CD4-positive, alpha-beta T cell (primary cell): ENCODE results near the gene MRAS. TPM values are rescaled to one million over a fixed set of nuclear protein-coding genes. Genes with fewer than 3 reads are reported as not detected.

Source experiments
- ATAC-seq: fragments of 200-7000 bp; cut with Tn5 transposase; one replicate; pipeline ENCODE4 v1.10.0; 2022; ENCODE audit warnings: mild to moderate bottlenecking; ENCODE audit not compliant: poor library complexity
- CTCF ChIA-PET: fragments of 350-600 bp; sonication (Branson Sonifier 250); formaldehyde crosslinking; loops from one replicate; lab custom pipeline; 2021; ENCODE audit warnings: antibody characterized with exemption, inconsistent platforms; lab: Charles Lee
- POLR2A ChIA-PET: fragments of 350-600 bp; sonication (Branson Sonifier 250); formaldehyde crosslinking; loops from one replicate; lab custom pipeline; 2021; ENCODE audit warnings: antibody characterized with exemption, inconsistent platforms; lab: Charles Lee
- DNase-seq, 14 experiments: peaks; one replicate each; pipeline ENCODE4 v3.0.0-alpha.2; 2013 to 2020; ENCODE audit warnings: mixed read lengths in 2 of 14
- H3K27ac ChIP-seq, 2 donors: one replicate each; pipeline versions ENCODE4 v1.5.1 to v1.7.0; 2013; ENCODE audit warnings: low read length in 2 of 2, low read depth in 1 of 2, mild to moderate bottlenecking in 1 of 2
- H3K27me3 ChIP-seq, 2 experiments: 1 replicate in 1 of 2; 2 replicates in 1 of 2; pipeline versions ENCODE4 v1.6.1 to v1.7.0; 2013; ENCODE audit warnings: low read length in 2 of 2, control low read depth in 1 of 2, mild to moderate bottlenecking in 1 of 2, moderate library complexity in 1 of 2; ENCODE audit not compliant: insufficient read depth in 2 of 2, control insufficient read depth in 1 of 2
- H3K36me3 ChIP-seq: one replicate; pipeline ENCODE4 v1.6.1; 2013; ENCODE audit warnings: low read length, control low read depth; ENCODE audit not compliant: insufficient read depth
- H3K4me1 ChIP-seq: one replicate; pipeline ENCODE4 v1.6.1; 2013; ENCODE audit warnings: low read length, control low read depth; ENCODE audit not compliant: insufficient read depth
- H3K4me3 ChIP-seq: one replicate; pipeline ENCODE4 v1.5.1; 2013; ENCODE audit warnings: mild to moderate bottlenecking, low read length, moderate library complexity
- H3K9me3 ChIP-seq, 2 experiments: 1 replicate in 1 of 2; 2 replicates in 1 of 2; pipeline versions ENCODE4 v1.6.1 to v1.7.0; 2013; ENCODE audit warnings: low read length in 2 of 2, mild to moderate bottlenecking in 2 of 2, control low read depth in 1 of 2, moderate library complexity in 1 of 2; ENCODE audit not compliant: control insufficient read depth in 1 of 2, insufficient read depth in 1 of 2
- H3K27ac Mint-ChIP-seq: one replicate; pipeline ENCODE4 v1.8.0; 2020; ENCODE audit warnings: mixed read lengths
- H3K27me3 Mint-ChIP-seq: one replicate; pipeline ENCODE4 v1.8.0; 2021; ENCODE audit warnings: mixed read lengths
- H3K36me3 Mint-ChIP-seq: one replicate; pipeline ENCODE4 v1.8.0; 2021; ENCODE audit warnings: low read depth, mixed read lengths
- H3K4me1 Mint-ChIP-seq: one replicate; pipeline ENCODE4 v1.8.0; 2021; ENCODE audit warnings: low read depth, mixed read lengths
- H3K4me3 Mint-ChIP-seq: one replicate; pipeline ENCODE4 v1.8.0; 2020; ENCODE audit warnings: mild to moderate bottlenecking, mixed read lengths
- H3K9me3 Mint-ChIP-seq: one replicate; pipeline ENCODE4 v1.8.0; 2020; ENCODE audit warnings: mixed read lengths
- CTCF ChIP-seq: fragments of 200-600 bp; IDR thresholded peaks from one replicate; pipeline ENCODE4 v1.8.0; 2022; ENCODE audit warnings: antibody characterized with exemption, mild to moderate bottlenecking
- intact Hi-C, 2 experiments: fragments of 100-400 bp; cut with DNase I in 1 of 2; cut with micrococcal nuclease in 1 of 2; formaldehyde crosslinking; loops; one replicate each; pipeline versions ENCODE4 v1.15.1 to v1.9.0; 2023 to 2025; cut with DNase I, micrococcal nuclease
- total RNA-seq, 174 experiments: library from RNA in 2 of 174; stranded (reverse) in 2 of 174; gene quantifications; one replicate each; pipeline ENCODE4 v1.2.3 and lab custom pipeline; 2021 to 2026

Gene MRAS
- total RNA-seq, 2 experiments from 2014 or later, result 0.45 to 0.47 TPM

GRCh38 chr3:138328341-138328740, 20.0 kb upstream of the MRAS start:
- no peak for TF ChIP-seq CTCF
- Histone ChIP-seq H3K9me3 (no peaks in the 10 kb centered on the region), H3K27me3 (no peaks in the 10 kb centered on the region), H3K27ac (no peak overlapping the region), H3K36me3 (no peaks in the 10 kb centered on the region), H3K4me3 (no peak overlapping the region), H3K4me1 (peaks cover 21% of the 10 kb centered on the region)
- H3K27me3 Mint-ChIP-seq, result no peaks in the 10 kb centered on the region
- POLR2A ChIA-PET, result interaction anchor here (0.8 to 1.2 kb wide), 3 partner anchors 106 to 266 kb away, joined by 3 read pairs; partner anchors contain the start of genes ARMC8 and CEP70
- intact Hi-C loops, result loop anchor here (2.0 to 10.0 kb wide), 5 partner anchors 61 to 1346 kb away; partner anchors contain the start of genes ARMC8 (in 1 of the 2), CEP70 (in 1 of the 2) and NMNAT3 (in 1 of the 2)
- peaks cover 39% of the 10 kb centered on the region for H3K4me1 Mint-ChIP-seq
- H3K4me3 Mint-ChIP-seq, result peak overlapping the region; percentile 76
- ATAC-seq (no peak), DNase-seq (peak in 1 of 14 experiments; percentile 15)
- peaks cover 3% of the 10 kb centered on the region for H3K36me3 Mint-ChIP-seq
- H3K27ac Mint-ChIP-seq, result peak overlapping the region; percentile 88
- CTCF ChIA-PET, result interaction anchor here (0.6 to 1.6 kb wide), 5 partner anchors 8 to 1446 kb away, joined by 3 to 4 read pairs (median 3); partner anchors contain the start of gene CEP70
- H3K9me3 Mint-ChIP-seq, result no peaks in the 10 kb centered on the region

- peak; percentile 71 for TF ChIP-seq CTCF
- Histone ChIP-seq H3K27ac (peak within 1 kb of the TSS; percentile 49 to 81), H3K4me3 (peak within 1 kb of the TSS; percentile 69), H3K36me3 (no peaks in the 10 kb centered on the region), H3K4me1 (peaks cover 20% of the 10 kb centered on the region), H3K9me3 (no peaks in the 10 kb centered on the region), H3K27me3 (no peaks in the 10 kb centered on the region)
- DNase-seq, result peak; percentile 80 to 97 (median 90)
- Mint-ChIP-seq H3K27ac (peak within 1 kb of the TSS; percentile 88), H3K4me1 (peaks cover 37% of the 10 kb centered on the region), H3K4me3 (peak within 1 kb of the TSS; percentile 98), H3K27me3 (no peaks in the 10 kb centered on the region), H3K36me3 (peaks cover 3% of the 10 kb centered on the region), H3K9me3 (no peaks in the 10 kb centered on the region)
- POLR2A ChIA-PET, result interaction anchor here (0.5 to 1.3 kb wide), 4 partner anchors 107 to 224 kb away, joined by 3 read pairs; partner anchors contain the start of genes ARMC8 and DBR1
- peak; percentile 85 for ATAC-seq
- CTCF ChIA-PET, result interaction anchor here (0.7 to 1.6 kb wide), 4 partner anchors 9 to 586 kb away, joined by 3 to 4 read pairs (median 3); partner anchors contain the start of gene CEP70
- intact Hi-C loops, result loop anchor here (2.0 to 10.0 kb wide), 5 partner anchors 62 to 1345 kb away; partner anchors contain the start of genes ARMC8 (in 1 of the 2), CEP70 (in 1 of the 2) and NMNAT3 (in 1 of the 2)
Measured at GRCh38 chr3:138329127-138329983, 19.0 kb upstream of the MRAS start, which contains the start of gene NME9. Gene NME9 (minus strand): TSS chr3:138329851. CDS start chr3:138329335, 516 bp downstream.

- DNase-seq (no peak), ATAC-seq (no peak)
- Histone ChIP-seq H3K36me3 (no peaks in the 10 kb centered on the region), H3K4me1 (peaks cover 18% of the 10 kb centered on the region), H3K27ac (peak overlapping the region; percentile 49 to 81), H3K27me3 (no peaks in the 10 kb centered on the region), H3K4me3 (peak overlapping the region; percentile 69), H3K9me3 (no peaks in the 10 kb centered on the region)
- Mint-ChIP-seq H3K4me1 (peaks cover 31% of the 10 kb centered on the region), H3K9me3 (no peaks in the 10 kb centered on the region), H3K27ac (peak overlapping the region; percentile 88), H3K36me3 (peaks cover 3% of the 10 kb centered on the region), H3K4me3 (peak overlapping the region; percentile 98), H3K27me3 (no peaks in the 10 kb centered on the region)
- intact Hi-C loops, result loop anchor here (2.0 to 10.0 kb wide), 11 partner anchors 63 to 1345 kb away; partner anchors contain the start of genes ARMC8 (in 2 of the 2), CEP70 (in 2 of the 2), MRPS22 (in 1 of the 2) and NMNAT3 (in 1 of the 2)
- no peak for TF ChIP-seq CTCF
- POLR2A ChIA-PET, result interaction anchor here (1.3 kb wide), 1 partner anchor 155 kb away, joined by 3 read pairs; the partner anchor contains the start of gene DBR1
- CTCF ChIA-PET, result no interaction called here
Measured at GRCh38 chr3:138329984-138330293, 18.4 kb upstream of the MRAS start.
